ENCODE data around the gene SRMS.
"Not testable (repeated sequence)": the region's sequence is repeated elsewhere in the genome, so short reads cannot be mapped to it uniquely, and the experiment has no call there.

SRMS gene

DNA sequence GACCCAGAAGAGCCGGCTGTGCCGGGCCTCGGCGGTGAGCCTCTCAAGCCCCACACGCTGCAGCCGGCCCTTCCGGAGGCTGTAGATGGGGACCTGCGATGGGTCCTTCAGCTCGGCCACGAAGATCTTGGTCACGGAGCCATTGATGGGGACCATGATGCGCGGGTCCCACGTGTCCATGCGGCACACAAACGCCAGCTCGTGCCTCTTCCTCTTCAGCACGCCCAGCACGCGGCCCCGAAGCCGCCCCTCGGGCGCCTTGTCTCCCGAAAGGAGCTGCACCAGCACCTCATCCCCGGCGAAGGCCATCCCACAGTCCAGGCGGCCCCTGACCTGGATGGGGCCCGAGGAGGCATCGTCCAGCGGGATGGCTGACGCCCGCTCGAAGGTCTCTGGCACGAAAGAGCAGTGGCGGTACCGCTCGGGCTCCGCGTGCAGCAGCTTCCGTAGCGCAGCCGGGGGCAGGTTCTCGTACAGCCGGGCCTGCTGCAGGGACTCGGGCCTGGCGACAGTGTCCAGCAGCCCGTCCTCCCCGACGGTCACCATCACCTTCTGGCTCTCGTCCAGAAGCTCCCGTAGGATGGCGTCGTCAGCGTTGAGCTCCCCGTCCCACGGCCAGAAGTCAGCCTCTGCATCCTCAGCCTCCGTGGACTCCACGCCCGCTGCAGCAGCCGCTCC lies 17.6 kb upstream of the SRMS start:
- DNase-seq, result no peak

DNA sequence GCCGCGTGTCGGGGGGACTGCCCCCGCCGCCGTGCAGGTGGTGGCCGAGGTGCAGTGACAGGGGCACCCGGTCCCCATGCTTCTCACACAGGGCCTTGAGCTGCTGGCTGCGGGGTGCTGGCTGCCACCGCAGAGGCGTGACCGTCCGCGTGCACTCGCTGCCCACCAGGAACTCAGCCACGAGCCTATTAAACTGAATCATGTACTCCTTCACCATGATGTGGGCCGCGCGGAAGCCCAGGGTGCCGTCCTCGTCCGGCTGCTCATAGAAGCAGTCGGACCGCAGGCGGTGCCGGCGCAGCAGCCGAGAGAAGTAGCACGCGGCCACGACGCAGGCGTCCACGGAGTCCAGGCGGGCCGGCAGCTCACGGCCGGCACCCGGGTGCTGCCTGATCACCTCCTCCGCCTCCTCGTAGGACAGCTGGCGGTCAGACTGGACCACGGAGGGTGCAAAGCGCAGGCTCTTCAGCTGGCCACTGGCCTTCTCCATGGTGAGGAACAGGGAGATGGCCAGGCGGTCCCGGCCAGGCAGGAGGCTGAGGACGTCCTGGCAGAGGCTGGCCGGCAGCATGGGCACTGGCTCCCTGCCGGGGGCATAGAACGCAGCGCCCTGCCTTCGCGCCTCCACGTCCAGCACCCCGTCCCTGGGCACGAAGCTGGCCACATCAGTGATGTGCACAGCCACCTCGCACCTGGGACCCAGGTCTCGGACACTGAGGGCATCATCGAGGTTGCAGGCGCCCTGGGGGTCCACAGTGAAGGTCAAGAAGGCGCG lies 16.7 kb upstream of the SRMS start:
- DNase-seq, result no peak

DNA sequence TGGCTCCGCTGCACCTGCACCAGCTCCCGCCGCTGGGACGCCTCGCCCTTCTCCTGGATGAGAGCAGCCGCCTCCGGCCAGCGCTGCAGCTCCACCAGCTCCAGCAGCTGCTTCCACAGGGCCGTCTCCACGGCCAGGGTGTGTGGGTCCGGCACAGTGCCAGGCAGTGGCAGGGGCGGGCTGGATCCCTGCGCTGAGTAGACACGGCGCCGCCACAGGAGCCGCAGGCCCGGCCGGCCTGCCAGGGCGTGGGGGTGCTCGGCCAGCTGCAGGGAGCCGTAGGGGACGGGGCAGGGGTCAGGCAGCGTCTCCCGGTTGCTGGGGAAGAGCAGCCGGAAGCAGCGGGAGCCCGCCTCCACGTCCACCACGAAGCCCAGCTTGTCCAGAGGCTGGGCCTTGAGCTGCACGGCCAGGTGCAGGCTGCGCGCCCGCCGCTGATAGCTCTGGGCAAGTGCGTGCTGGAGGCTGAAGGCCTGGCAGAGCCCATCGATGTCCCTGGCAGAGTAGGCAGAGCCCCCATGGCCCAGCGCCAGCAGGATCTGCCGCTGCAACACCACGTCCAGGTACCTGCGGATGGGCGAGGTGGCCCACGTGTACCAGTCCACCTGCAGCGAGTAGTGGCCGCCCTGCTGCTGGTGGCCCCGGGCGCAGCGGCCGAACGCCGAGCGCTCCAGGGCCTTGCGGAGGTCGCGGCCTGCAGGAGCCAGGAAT lies 15.8 kb upstream of the SRMS start:
- no peak for DNase-seq

DNA sequence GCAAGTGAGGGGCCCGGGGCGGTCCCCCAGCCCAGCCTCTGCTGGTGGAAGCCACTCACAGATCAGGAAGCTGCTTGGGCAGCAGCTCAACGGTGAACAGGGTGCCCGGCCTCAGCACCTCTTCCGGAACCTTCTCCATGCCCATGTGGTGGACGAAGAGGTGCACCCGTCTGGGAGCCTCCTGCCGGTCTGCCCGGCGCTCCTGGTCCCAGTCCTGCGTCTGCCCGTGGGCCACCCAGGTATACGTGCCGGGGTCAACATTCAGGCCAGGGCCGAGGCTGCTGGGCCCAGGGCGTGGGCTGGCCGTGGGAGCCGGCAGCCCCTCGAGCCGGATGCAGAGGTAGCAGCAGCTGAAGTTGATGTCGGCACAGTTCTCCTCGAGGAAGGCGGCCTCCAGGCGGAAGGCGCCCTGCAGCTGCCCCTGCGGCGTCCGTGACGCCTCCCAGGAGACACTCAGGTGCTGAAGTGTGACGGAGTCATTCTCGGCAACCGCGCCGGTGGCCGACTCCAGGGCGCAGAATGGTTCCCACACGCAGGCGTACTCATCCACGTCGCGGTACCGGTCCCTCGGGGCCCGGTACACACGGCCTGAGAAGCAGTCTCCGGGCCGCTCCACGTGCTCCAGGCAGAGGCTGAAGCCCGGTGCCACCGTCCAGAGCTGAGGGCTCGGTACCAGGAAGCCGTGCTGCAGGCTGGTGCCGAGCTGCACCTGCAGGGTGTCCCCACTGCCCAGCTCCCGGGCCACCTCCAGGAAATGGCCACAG lies 15.1 kb upstream of the SRMS start:
- DNase-seq, result no peak

DNA sequence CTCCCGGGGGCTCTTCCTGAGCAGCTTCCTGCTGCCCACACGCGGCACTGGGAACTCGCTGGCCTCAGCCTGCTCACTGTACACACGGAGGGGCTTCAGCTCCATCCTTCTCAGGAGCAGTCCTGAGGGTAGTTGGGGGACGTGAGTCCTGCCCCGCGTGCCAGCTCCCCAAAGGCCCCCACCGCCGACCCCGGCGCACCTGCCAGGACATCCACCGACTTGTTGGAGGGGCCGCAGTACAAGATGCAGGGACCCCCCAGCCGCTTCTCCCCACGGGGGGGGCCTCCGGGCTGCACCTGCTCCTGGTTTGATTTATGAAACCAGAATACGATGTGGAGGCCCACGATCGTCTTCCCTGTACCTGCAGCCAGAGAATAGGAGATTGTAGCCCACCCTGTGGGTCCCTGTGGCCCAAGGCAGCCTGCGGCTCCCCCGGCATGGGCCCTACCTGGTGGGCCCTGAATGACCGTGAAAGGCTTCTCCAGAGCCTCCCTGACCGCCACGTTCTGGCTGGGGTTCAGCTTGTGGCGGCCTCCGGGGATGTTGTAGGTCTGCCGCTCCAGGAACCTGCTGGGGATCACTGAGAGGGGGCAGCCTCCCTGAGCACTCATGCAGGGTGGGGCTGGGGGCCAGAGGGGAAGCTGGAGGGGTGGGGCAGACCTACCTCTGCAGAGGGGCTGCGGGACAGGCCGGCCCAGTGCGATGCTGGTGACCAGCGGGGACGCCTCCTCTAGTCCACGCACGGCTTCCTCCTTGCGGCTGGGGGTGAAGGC lies 14.3 kb upstream of the SRMS start:
- no peak for DNase-seq

DNA sequence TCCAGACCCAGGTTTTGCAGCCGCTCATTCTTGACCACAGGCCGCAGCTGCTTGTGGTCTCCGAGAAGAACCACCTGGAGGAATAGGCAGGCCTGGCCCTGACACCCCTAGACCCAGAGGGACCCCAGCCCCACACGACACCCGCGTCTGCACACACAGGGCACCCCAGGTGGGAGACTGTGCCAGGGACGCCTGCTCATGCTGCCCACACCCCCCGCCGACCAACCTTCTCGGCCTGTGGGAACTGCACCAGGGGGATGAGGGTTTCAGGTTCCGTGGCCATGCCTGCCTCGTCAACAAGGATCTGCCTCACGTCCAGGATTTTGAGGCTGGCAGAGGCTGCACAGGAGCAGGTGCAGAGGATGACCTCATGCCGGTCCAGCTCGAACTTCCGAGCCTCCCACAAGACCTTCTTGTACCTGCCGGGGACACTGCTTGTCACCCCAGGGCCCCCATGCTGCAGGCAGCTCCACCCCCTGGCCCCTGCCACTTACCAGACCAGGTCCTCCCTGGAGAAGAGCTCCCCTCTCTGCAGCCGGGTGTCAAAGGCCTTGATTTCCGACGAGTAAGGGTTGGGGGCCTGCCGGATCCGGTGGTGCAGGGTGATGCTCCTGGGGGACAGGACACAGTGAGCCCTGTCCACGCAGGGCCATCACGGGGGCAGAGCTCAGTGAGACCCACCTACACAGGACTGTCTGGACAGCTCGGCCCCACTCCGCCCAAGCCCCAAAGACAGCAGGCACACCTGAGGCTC lies 13.5 kb upstream of the SRMS start:
- DNase-seq, result no peak

DNA sequence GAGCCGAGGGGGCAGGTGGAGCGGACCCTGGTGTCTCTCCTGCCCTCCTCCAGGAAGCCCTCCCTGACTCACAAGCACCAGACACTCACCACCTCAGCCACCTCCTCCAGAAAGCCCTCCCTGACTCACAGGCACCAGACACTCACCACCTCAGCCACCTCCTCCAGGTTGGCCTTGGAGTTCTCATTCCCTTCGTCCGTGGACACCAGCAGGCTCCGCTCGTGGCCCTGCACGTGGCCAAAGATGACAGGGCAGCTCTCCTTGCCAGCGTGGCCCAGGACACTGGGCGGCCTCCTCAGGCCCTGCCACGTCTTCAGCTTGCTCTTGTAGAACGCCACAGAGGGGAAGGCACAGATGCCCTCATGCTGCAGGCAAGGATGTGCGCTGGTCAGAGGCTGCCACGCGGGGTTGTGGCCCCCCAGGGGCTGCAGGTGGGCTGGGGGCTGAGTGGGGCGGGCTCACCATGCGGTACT lies 12.8 kb upstream of the SRMS start:
- no peak for DNase-seq

DNA sequence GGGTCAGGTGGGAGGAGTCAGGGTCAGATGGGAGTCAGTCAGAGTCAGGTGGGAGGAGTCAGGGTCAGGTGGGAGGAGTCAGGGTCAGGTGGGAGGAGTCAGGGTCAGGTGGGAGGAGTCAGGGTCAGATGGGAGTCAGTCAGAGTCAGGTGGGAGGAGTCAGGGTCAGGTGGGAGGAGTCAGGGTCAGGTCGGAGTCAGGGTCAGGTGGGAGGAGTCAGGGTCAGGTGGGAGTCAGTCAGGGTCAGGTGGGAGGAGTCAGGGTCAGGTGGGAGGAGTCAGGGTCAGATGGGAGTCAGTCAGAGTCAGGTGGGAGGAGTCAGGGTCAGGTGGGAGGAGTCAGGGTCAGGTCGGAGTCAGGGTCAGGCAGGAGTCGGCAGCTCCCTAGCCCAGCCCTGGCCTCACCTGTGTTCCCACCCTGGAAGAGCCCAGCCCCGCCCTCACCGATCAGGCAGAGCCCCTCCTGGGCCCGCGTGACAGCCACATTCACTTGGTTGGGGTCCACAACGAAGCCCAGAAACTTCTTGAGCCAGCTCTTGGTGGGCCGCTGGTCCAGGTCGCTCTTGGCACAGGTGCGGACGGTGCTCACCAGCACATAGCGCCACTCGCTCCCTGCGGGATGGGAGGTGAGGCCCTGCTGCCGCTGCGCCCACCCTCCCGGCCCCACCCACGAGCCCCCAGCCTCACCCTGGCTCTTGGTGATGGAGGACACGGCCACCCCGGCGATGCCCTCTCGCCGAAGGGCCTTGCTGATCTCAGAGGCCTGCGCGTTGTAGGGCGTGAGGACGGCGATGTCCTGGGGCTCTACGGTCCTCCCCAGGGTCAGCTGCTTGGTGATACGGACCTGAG lies 12.2 kb upstream of the SRMS start:
- DNase-seq, result not testable (repeated sequence)

DNA sequence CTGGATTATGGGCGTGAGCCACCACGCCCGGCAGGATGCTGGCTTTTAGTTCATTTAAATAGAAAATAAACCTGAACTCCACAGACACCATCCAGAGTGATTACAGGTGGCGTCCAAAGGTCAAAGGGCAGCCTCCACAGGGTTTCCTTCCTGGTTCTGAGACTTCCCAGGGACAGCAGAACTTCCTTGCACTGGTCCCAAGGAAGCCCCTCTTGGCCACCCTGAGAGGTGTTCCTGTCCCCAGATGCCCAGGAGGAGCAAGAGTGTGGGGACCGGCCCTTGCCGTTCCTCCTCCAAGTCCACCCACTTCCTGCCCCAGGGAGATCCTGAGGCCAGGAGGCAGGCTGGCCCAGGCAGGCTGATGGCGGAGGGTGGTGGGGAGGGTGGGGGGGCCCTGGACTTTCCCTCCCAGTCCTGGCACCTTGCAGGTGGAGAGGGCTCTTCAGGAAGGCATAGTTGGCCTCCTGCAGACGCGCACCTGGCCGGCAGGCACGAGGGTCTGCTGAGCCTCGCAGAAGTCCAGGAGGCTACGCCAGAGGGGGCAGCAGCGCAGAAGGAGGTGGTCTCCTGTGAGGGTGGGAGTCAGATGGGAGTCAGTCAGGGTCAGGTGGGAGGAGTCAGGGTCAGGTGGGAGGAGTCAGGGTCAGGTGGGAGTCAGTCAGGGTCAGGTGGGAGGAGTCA lies 11.4 kb upstream of the SRMS start:
- no peak for DNase-seq

DNA sequence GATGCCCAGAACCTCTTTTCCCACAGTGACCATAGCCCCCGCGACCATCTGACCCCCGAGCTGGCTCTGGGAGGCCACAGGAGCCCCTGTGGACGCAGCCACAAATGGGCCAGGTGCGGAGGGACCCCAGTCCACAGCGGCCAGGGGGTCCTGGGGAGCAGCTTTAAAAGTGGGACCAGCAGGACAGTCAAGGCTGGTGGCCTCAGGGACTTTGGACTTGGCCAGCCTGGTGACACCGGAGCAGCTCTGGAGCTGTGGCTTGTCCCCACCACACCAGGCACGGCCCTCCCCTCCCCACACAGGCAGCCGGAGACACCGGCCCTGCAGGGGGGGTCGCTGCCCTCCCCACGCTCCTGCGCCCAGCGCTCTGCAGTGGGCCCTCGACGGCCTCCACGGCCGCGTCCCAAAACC lies 9.9 kb upstream of the SRMS start:
- no peak for DNase-seq

DNA sequence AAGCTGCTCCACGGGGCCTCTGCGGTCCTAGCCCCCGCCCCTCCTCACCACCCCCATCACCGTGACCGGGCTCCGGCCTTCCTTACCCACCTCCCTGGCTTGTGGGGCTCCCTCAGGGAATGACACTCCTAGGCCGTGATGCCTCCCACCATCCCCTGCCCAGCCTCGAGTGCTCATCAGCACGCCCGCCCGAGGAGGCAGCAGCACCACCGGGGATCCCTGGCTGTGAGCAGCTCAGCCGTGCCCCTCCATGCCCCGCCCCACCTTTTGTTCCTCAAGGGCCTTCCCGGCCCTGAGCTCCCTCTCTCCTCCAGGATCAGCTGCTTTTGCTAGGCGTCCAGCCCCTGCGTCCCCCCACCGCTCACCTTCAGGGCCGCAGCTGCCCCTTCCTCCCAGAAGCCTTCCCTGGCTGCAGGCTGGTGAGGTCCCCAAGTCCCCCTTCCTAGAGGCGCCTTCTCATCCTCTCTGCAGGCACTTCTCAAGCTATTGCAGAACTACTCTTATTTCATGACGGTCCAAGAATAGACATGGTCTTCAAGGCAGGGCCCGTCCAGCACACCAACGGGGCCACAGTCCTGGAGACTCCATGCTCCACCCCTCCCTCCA lies 9.4 kb upstream of the SRMS start:
- no peak for DNase-seq

DNA sequence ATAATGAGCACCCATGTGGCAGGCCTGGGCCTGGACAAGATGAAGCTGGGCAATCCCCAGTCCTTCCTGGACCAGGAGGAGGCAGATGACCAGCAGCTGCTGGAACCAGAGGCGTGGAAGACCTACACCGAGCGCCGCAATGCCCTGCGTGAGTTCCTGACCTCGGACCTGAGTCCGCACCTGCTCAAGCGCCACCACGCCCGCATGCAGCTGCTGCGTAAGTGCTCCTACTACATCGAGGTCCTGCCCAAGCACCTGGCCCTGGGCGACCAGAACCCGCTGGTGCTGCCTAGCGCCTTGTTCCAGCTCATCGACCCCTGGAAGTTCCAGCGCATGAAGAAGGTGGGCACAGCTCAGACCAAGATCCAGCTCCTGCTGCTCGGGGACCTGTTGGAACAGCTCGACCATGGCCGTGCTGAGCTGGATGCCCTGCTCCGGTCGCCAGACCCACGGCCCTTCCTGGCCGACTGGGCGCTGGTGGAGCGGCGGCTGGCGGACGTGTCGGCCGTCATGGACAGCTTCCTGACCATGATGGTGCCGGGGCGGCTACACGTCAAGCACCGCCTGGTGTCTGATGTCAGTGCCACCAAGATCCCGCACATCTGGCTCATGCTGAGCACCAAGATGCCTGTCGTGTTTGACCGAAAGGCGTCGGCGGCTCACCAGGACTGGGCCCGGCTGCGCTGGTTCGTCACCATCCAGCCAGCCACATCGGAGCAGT lies 8.3 kb upstream of the SRMS start:
- no peak for DNase-seq

DNA sequence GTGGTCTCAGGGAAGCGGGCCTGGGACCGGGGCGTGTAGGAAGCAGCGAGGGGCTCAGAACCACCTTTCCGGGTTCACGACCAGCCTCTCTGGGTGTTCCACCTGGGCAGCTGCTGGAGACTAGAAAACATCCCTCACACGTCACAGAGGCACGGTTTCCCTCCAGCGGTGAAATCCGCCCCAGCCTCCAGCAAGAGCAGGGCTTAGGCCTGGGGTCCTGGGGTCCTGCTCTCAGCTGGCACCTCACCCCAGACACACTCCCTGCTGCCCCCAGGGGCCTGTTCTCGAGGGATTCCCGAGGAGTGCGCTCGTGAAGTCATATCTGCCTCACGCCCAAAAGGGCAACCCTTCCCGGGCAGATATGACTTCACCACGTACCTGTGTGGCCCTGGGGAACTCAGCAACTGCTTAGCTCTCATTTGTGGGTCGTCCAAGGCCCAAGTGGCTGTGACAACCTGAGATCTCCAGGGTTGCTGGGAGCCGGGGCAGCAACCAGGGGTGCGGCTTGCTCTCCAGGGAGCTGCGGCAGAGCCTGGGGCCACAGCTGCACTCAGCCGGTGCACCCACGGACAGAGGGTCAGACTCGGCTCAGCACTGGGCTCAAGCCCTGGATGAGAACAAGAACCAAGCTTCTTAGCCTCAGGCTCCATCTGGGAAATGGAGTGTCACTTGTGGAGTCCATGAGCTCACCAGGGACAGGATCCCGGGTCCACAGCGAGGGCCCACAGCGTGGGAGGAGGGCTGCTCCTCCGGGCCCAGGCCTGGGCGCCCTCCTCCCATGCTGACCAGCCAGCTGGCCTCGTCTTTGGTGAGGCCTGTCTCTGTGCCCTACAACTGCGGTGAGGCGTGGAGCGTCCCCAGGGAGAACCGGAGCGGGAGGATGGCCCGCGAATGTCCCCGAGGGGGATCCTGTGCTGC lies 7.1 kb upstream of the SRMS start:
- no peak for DNase-seq

DNA sequence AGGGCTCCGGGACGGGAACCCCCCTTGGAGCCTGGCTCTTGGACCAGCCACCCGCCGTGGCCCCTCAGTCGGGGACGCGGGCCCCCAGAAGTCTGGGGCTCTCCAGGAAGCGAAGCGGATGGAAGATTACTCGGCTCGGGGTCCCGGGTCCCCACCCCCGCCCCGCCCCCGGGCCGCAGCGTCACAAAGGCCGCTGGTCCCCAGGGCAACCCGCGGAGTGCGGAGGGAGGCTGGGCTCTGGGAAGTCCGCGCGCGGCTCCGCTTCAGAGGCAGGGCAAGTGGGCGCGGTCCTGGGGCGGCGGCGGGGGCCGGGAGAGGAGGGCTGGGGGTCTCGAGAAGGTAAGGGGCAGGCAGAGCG lies 6.4 kb upstream of the SRMS start, which contains the start of gene FNDC11:
Gene FNDC11 (plus strand): TSS at position 227 of the 358 bp plus-strand sequence. CDS start 1,505 bp downstream, outside the sequence.
- peak in 1 of 4 experiments; percentile 32 for DNase-seq

DNA sequence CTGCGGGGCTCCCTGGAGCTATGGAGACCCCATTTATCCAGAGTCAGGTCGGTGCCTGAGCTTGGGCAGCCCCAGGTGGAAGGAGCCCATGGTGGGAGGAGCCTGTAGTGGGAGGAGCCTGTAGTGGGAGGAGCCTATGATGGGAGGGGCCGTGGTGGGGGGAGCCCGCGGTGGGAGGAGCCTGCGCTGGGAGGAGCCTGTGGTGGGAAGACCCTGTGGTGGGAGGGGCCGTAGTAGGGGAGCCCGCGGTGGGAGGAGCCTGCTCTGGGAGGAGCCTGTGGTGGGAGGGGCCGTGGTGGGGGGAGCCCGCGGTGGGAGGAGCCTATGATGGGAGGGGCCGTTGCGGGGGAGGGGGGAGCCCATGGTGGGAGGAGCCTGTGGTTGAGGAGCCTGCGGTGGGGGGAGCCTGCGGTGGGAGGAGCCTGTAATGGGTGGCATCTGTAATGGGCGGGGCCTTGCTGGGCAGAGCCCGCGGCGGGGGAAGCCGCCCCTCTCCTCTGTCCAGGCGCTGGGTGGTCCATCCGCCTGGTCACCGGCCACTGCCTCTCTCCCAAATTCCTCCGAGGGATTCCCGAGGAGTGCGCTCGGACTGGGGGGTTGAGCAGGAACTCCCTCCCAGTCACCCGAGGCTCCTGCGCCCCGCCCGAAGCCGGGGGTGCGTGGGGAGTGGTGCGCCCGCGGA lies 5.8 kb upstream of the SRMS start:
- peak; percentile 79 to 85 (median 82) for DNase-seq

DNA sequence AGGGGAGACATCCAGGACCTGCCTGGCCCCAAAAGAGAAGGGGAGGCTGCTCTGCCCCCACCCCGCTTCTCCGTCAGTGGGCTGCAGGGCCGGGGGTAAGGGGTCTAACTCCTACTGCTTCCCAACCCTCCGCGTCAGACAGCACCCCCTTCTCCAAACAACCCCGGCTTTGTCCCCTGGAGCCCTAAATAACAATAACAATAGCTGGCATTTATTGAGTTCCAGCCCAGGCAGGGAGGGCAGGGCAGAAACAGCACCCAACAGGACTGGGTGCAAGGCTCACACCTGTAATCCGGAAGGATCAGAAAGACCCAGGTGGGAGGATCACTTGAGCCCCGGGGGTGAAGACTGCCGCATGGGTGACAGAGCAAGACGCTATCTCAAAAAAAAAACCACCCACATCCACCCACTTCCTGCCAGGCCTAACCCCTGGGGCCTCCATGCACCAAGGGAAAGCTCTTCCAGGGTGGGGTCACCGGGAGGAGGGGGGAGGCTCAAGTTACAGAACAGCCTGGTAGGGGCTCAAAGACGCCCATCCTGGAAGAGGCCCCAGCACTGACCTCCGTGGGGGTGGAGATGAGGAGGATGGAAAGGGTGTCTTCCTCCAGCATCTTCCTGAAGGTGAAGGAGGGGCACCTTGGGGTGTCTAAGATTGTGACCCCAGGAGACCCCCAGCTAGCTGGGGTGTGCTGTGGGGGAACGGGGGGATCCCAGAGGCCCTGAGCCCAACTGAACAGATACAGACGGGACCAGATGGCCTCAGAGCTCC lies 5.1 kb upstream of the SRMS start:
- DNase-seq, result peak in 1 of 4 experiments; percentile 51
